ENCODE data around the gene GDPD5.

The GDPD5 gene

GRCh38 chr11:75510004-75510722 is 15.6 kb downstream of the GDPD5 start:
- no peak for DNase-seq

- DNase-seq: no peak
These were observed 16.6 kb downstream of the GDPD5 start for GRCh38 chr11:75509020-75509720.

DNA sequence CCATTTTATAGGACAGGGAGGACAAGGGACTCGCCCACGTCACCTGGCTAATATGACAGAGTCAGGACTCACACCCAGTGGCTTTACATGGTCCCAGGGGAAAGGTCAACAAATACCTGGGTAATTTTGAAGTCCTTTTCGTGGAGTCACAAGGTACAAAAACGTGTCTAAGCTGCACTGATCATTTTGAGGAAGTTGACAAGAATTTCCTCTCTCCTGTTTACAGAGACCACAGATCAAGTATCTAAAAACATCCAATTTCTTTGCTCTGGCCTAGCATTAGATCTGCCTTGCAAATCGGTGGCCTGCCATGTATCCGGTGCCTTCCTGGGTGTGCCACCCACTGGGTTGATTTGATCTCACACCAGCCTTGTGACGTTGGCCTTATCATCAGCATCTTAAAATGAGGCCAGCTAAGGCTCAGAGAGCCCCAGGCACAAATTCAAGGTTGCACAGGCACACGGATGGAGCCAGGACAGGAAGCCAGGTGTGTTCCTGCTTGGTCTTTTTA is 17.6 kb downstream of the GDPD5 start:
- no peak for DNase-seq

DNA sequence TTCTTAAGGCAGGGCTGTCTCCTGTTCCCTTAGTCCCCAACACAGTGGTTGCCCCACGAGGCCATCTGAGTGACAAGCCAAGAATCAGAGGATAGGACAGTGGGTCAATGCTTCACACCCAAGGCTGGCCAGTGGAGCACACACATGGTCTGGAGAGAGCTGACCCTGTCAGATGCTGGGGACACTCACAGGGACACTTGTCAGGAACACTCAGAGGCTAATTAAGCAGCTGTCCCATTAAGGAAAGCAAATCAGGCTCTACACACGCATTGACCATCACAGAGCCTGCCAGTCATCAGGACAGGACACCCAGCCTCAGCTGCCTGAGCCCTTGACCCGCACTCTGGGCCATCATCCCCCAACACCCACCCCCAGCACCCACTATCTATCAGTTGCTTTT is 18.2 kb downstream of the GDPD5 start:
- no peak for DNase-seq

DNA sequence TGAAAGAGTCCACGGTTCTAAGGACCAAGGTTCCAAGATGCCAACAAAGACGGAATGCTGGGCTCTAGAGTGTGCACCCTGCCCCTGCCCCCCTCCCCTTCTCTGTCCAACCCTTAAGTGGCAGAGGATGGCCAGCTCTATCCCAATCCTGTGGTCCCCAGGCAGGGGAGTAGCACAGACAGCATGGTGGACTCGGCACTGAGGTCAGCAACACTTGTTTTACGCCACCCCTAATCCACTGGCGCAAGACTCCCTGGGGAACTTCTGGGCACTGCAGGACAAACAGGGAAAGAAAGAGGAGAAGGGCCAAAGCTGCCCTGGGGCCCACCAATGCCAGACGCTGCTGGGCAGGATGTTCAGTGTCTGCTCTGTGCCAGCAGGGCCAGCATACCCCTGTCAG is 18.9 kb downstream of the GDPD5 start:
- DNase-seq: no peak

- DNase-seq: no peak
These were observed 19.6 kb downstream of the GDPD5 start for GRCh38 chr11:75505916-75506692.

DNA sequence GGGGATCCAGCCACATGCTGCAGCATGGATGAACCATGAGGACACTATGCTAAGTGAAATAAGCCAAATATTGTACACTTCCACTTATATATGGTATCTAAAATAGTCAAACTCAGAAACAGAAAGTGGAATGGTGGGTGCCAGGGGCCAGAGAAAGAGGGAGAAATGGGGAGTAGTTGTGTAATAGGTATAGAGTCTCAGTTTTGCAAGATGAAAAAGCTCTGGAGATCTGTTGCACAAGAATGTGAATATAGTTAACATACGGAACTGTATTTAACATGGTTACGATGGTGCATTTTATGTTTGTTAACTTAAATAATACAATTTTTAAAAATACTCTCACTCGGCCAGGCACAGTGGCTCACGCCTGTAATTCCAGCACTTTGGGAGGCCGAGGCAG is 21.2 kb downstream of the GDPD5 start:
- no peak for DNase-seq

GRCh38 chr11:75503531-75504099 is 22.1 kb downstream of the GDPD5 start:
- DNase-seq: no peak

DNA sequence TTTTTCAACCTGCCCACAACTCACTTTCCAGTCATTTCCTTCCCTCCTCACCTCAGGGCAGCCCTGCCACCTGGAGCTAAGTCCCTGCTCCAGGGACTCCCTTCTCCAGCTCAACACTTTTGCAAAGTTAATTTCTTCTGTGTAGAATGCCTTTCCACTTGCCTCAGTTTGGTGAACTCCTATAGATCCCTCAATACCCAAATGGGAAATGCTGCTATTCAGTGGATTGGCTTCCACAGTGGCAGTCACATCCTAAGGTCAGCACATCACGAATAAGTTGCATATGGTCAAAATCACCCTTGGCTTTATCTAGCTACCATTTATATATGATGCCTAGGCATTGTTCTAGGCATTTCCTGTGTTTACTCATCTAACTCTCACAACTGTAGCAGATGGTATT is 23.6 kb downstream of the GDPD5 start:
- no peak for DNase-seq

- no peak for DNase-seq
These were observed 25.0 kb downstream of the GDPD5 start for GRCh38 chr11:75500742-75501141.

GRCh38 chr11:75499423-75500190 is 26.1 kb downstream of the GDPD5 start:
- DNase-seq: peak; percentile 96

- peak; percentile 34 for DNase-seq
These were observed 27.0 kb downstream of the GDPD5 start for GRCh38 chr11:75498556-75499255.

GRCh38 chr11:75497788-75498409 is 27.8 kb downstream of the GDPD5 start:
- no peak for DNase-seq

- DNase-seq: no peak
These were observed 29.4 kb downstream of the GDPD5 start for GRCh38 chr11:75496305-75496752.

DNA sequence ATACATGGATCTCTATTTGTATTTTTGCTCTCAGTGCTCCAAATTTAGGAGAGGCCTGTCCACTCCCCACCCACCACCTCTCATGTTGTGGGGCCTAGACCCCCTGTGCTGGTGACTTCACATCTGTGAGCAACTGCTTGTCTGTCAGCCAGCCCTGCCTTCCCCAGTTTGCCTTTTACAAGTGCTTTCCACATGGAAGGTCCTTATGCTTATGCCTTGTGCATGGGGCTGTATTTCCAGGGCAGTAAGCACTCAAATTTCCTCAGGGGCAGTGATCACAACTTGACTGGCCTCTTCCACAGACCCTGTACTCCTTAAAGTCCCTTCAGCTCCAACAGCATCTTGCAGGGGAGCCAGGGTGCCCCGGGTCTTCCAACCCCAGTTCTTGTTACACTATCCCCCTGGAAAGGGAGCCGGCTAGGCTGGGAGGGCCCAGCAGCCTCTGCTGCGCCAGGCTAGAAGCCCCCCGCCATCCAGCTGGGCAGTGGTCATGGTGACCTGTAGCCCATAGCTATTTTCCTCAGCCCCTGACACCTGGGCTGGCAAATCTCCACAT is 29.9 kb downstream of the GDPD5 start:
- no peak for DNase-seq

DNA sequence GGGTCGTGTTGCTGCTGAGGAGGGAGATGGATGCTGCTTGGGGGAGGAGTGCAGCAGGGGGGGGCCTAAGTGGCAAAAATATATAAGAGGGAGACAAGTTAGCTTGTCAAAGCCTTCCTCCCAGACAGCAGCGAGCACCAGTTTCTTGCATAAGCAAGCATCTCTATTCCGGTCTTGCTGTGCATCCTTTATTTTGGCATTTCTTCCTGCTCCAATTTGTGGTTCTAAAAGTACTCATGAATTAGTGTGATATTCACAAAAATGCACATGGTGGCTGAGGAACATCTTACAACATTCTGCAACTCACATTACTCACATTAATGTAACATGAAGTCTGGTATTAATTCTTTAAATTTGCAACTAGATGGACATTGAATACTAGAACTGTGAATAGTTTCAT is 32.1 kb downstream of the GDPD5 start:
- no peak for DNase-seq

- peak; percentile 19 for DNase-seq
These were observed 33.4 kb downstream of the GDPD5 start for GRCh38 chr11:75492181-75492820.

DNA sequence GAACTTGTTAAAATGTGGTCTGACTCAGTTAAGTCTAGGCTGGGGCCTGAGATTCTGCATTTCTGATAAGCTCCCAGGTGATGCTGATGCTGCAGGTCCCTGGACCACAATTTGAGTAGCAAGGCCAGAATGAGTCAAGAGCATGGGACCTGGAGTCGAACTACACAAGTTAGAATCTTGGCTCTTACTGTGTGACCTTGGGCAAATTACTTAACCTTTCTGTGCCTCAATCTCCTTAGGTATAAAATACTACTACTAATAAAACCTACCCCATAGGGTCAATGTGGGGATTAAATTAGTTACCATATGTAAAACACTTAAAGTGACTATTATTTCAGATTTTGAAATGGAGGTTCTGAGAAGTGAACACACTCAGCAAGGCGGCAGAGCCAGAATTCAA is 34.3 kb downstream of the GDPD5 start:
- no peak for DNase-seq

DNA sequence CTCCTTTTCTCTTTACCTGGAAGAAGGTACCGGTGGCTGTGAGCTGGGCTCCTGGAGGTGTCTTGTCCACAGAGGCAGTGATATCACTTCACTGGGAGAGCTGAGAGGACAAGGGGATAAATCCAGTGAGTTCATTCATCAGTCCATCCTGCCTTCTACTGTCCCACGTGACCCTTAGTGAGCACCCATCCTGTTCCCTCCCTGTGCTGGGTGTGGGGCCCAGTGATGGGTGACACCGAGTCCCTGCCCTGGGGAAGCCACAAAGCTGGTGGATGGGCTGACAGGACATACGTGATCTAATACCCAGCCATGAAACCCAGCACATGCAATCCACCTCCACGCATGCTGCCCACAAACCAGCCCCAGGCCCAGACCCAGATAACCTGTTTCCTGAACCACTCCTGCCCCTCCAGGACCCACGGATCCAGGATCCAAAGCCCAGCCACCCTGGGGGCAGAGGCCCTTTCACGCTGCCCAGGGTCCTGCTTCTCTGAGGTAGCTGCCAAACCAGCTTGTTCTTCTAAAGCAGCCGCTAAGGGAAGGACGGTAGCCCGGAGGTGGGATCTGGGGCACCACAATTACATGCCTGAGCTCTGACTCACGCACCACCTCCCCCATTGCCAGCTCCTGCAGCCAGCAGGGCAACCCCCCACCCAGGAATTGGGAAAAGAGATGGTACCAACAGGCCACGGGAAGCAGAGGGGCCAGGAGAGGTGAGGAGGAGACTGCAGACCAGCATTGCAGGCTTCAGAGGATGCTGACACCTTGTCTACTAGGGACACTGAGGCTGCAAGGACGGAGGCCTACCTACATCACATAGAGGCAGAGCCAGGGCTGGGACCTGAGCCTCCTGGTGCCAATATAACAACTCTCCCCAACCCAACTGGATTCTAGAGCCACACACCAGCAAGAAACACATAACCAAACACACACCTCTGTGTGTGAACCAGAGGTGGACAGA is 35.2 kb downstream of the GDPD5 start:
- peak; percentile 51 for DNase-seq
